Esophagus squamous epithelium (tissue), 5 donors: ENCODE measurements around the gene PRPF31. TPM values are rescaled to one million over a fixed set of nuclear protein-coding genes. Genes with fewer than 3 reads are reported as not detected.
A peak's percentile ranks its signal among the peaks of the same experiment; 100 is the strongest.
"Not testable (repeated sequence)": the region's sequence is repeated elsewhere in the genome, so short reads cannot be mapped to it uniquely, and the experiment has no call there.

Source experiments
- DNase-seq: peaks from one replicate; lab custom pipeline; 2025; lab: John Stamatoyannopoulos, UW
- H3K27ac ChIP-seq, 4 donors: fragments of 200-600 bp; sonication (generic); one replicate each; pipeline ENCODE4 v1.5.1; 2016 to 2019; ENCODE audit warnings: mild to moderate bottlenecking in 1 of 4
- H3K27me3 ChIP-seq, 4 donors: fragments of 200-600 bp; sonication (generic); 1 replicate in 3 of 4; 2 replicates in 1 of 4; pipeline versions ENCODE4 v1.5.1 to v1.6.0; 2017 to 2021; ENCODE audit warnings: antibody characterized with exemption in 1 of 4
- H3K36me3 ChIP-seq, 3 donors: fragments of 200-600 bp; sonication (generic); one replicate each; pipeline ENCODE4 v1.5.1; 2016 to 2019
- H3K4me1 ChIP-seq, 3 donors: fragments of 200-600 bp; sonication (generic); one replicate each; pipeline ENCODE4 v1.5.1; 2017 to 2019
- H3K4me3 ChIP-seq, 4 donors: fragments of 200-600 bp; sonication (generic); 1 replicate in 3 of 4; 2 replicates in 1 of 4; pipeline ENCODE4 v1.5.1; 2016 to 2019; ENCODE audit warnings: mild to moderate bottlenecking in 2 of 4, moderate library complexity in 1 of 4
- H3K9me3 ChIP-seq, 3 donors: fragments of 200-600 bp; sonication (generic); one replicate each; pipeline ENCODE4 v1.5.1; 2016 to 2019
- POLR2A ChIP-seq, 4 donors: fragments of 450-650 bp; IDR thresholded peaks; one replicate each; pipeline ENCODE4 v1.6.1; 2017; ENCODE audit warnings: antibody characterized with exemption in 4 of 4, mild to moderate bottlenecking in 4 of 4, moderate library complexity in 3 of 4
- WGBS, 2 donors: methylation state at CpG; one replicate each; pipeline ENCODE4 v1.1.5; 2018; 5-methylcytosine and 5-hydroxymethylcytosine counted together
- intact Hi-C: fragments of 100-400 bp; cut with DNase I; formaldehyde crosslinking; loops from one replicate; pipeline ENCODE4 v1.15.0; 2022
- total RNA-seq, 4 donors: library from RNA; depleted of rRNA; stranded (reverse); fragments of >200 nt; gene quantifications; one replicate each; pipeline ENCODE4 v1.1.0, GENCODE V29; 2016
- TF ChIP-seq, protein P1 (sequence below), 6 experiments: fragments of 450-650 bp in 4 of 6; fragments of 200-600 bp in 2 of 6; sonication (generic) in 2 of 6; IDR thresholded peaks; one replicate each; pipeline ENCODE4 v1.5.1; 2016 to 2019; ENCODE audit warnings: antibody characterized with exemption in 6 of 6, mild to moderate bottlenecking in 4 of 6, moderate library complexity in 4 of 6
- donor health status: DM: yes; HTN: yes; CAD: no.

PRPF31 gene
- total RNA-seq, 4 donors from 2014 or later: 41.8 to 49.2 (median 43.2) TPM

DNA sequence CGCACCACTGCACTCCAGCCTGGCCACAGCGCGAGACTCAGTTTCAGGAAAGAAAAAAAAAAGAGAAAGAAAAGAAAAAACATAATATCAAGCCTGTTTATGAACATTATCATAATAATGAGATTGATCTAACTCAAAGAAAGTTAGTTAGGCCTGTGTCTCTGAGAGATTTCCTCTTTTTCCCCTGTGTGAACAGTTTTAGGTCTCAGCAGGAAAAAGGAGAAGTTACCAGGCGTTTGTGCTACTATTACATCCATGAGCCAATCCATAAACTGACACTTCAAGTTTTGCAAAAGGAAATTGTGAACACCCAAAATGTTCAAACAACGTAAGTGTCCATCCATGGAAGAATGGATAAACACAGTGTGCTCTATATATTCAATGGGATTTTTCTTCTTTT lies 38.2 kb upstream of the PRPF31 start:
- DNase-seq: no peak
- Histone ChIP-seq H3K36me3 (no peaks in the 10 kb centered on the region), H3K27ac (no peak overlapping the region), H3K4me3 (no peak overlapping the region), H3K27me3 (no peaks in the 10 kb centered on the region), H3K4me1 (no peaks in the 10 kb centered on the region), H3K9me3 (peaks cover 0 to 16% (median 0%) of the 10 kb centered on the region in 3 donors)
- TF ChIP-seq POLR2A (IDR thresholded peaks at IDR 0.05): no peak
- TF ChIP-seq, protein P1, sequence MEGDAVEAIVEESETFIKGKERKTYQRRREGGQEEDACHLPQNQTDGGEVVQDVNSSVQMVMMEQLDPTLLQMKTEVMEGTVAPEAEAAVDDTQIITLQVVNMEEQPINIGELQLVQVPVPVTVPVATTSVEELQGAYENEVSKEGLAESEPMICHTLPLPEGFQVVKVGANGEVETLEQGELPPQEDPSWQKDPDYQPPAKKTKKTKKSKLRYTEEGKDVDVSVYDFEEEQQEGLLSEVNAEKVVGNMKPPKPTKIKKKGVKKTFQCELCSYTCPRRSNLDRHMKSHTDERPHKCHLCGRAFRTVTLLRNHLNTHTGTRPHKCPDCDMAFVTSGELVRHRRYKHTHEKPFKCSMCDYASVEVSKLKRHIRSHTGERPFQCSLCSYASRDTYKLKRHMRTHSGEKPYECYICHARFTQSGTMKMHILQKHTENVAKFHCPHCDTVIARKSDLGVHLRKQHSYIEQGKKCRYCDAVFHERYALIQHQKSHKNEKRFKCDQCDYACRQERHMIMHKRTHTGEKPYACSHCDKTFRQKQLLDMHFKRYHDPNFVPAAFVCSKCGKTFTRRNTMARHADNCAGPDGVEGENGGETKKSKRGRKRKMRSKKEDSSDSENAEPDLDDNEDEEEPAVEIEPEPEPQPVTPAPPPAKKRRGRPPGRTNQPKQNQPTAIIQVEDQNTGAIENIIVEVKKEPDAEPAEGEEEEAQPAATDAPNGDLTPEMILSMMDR (IDR thresholded peaks at IDR 0.05): no peak
- WGBS, 2 donors: 59 to 75% methylated on average over 5 of the region's 5 CpGs
- intact Hi-C loops: no loop called here

DNA sequence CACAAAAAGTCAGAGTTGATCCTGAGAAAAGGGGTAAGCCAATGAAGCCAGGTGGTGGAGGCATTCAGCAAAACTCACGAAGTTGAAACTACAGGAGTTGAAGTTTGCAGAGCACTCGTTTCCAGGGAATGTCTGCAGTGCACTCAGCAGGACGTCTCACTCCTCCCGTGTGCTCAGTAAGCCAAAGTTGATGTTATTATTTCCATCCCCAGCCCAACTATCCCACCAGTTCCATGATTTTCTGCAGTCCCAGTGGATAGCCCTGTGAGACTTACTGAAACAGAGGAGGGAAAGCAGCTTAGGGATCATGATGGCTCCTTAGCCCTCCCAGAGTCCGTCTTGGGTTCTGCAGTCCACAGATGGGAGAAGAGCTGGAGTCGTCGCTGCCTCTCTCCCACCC lies 34.5 kb upstream of the PRPF31 start, which contains the start of gene TARM1:
TSS of gene TARM1 (minus strand) at position 334 of the 400 bp plus-strand sequence. CDS start at position 309, 25 bp downstream.
- no peak for TF ChIP-seq POLR2A (IDR thresholded peaks at IDR 0.05)
- TF ChIP-seq, protein P1 (IDR thresholded peaks at IDR 0.05): no peak
- WGBS, 2 donors: 77 to 82% methylated on average over 7 of the region's 7 CpGs
- Histone ChIP-seq H3K27ac (no peak within 1 kb of the TSS), H3K36me3 (no peaks in the 10 kb centered on the region), H3K4me1 (no peaks in the 10 kb centered on the region), H3K9me3 (peaks cover 0 to 26% (median 3%) of the 10 kb centered on the region in 3 donors), H3K27me3 (no peaks in the 10 kb centered on the region), H3K4me3 (no peak within 1 kb of the TSS)
- intact Hi-C loops: no loop called here
- DNase-seq: no peak

DNA sequence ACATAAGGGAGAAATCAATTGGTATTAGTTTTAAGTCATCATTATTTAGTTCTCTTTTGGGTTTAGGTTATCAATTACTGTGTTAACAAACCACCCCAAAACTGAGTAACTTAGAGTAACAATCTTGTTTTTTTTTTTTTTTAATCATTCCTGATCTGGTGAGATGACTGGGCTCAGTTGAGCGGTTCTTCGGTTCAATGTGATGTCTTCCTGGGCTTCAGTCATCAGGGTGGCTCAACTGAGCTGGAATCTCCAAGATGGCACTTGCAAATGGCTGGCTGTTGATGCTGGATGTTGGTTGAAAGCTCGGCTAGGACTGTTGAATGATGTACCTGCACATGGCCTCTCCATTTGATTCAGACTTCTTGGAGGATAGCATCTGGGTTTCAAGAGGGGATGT lies 31.1 kb upstream of the PRPF31 start:
- Histone ChIP-seq H3K4me3 (no peak overlapping the region), H3K27me3 (no peaks in the 10 kb centered on the region), H3K9me3 (peaks cover 0 to 26% (median 3%) of the 10 kb centered on the region in 3 donors), H3K27ac (no peak overlapping the region), H3K36me3 (no peaks in the 10 kb centered on the region), H3K4me1 (no peaks in the 10 kb centered on the region)
- intact Hi-C loops: no loop called here
- WGBS, 2 donors: 65 to 69% methylated on average over 2 to 3 of the region's 3 CpGs
- TF ChIP-seq, protein P1 (IDR thresholded peaks at IDR 0.05): no peak
- TF ChIP-seq POLR2A (IDR thresholded peaks at IDR 0.05): no peak
- no peak for DNase-seq

DNA sequence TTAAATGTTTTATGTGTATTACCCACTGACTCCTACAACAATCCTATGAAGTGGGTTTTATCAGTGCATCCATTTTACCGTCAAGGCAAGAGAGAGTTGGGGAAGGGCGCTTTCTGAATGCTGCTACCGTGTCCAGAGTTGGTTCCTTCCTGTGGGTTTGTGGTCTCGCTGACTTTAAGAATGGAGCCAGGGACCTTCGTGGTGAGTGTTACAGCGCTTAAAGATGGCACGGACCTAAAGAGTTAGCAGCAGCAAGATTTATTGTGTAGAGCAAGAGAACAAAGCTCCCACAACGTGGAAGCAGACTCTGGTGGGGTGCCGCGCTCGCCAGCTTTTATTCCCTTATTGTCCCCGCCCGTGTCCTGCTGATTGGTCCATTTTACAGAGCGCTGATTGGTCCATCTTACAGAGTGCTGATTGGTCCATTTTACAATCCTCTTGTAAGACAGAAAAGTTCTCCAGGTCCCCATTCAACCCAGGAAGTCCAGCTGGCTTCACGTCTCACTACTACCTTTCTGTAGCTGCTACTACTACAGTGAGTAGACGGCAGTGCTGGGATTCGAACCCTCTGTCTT lies 21.0 kb upstream of the PRPF31 start:
- Histone ChIP-seq H3K36me3 (no peaks in the 10 kb centered on the region), H3K9me3 (no peaks in the 10 kb centered on the region), H3K4me3 (no peak overlapping the region), H3K27ac (no peak overlapping the region), H3K4me1 (peaks cover 8 to 24% (median 9%) of the 10 kb centered on the region in 3 donors), H3K27me3 (peaks cover 0 to 19% (median 2%) of the 10 kb centered on the region in 4 donors)
- intact Hi-C loops: no loop called here
- DNase-seq: no peak
- TF ChIP-seq POLR2A (IDR thresholded peaks at IDR 0.05): no peak
- TF ChIP-seq, protein P1 (IDR thresholded peaks at IDR 0.05): no peak
- 78 to 87% methylated on average over 14 to 16 of the region's 17 CpGs for WGBS, 2 donors

DNA sequence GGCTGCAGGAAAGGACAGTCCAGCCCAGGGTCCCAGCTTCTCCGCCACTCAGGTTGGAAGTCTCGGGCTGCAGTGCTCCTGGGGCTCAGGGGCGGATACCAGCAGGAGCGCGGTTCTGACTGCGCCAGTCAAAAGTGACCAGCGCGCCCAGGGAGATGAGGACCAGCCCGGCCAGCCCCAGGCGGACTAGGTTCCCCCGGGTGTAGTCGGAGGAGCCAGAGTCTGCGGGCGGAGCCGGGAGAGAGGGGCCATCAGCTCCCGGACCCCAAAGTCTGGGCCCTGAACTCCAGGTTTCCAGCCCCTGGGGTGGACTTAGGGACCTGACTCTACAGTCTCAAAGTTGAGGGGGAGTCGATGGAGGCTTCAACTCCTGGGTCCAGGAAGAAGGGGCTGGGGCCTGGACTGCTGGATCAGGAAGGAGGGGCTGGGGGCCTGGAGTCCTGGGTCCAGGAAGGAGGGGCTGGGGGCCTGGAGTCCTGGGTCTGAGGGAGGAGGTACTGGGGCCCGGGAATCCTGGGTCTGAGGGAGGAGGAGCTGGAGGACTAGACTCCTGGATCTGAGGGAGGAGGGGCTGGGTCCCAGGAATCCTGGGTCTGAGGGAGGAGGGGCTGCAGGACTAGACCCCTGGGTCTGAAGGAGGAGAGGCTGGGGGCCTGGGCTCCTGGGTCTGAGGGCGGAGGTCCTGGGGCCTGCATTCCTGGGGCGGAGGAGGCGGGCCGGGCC lies 20.3 kb upstream of the PRPF31 start:
- DNase-seq: no peak
- Histone ChIP-seq H3K36me3 (no peaks in the 10 kb centered on the region), H3K9me3 (no peaks in the 10 kb centered on the region), H3K27me3 (peaks cover 0 to 14% (median 2%) of the 10 kb centered on the region in 4 donors), H3K4me3 (peak overlapping the region; percentile 17 to 66 (median 42)), H3K27ac (peak overlapping the region in 1 of 4 donors; percentile 78), H3K4me1 (peaks cover 8 to 24% (median 9%) of the 10 kb centered on the region in 3 donors)
- WGBS, 2 donors: 11 to 79% methylated on average over 1 to 17 of the region's 22 CpGs
- TF ChIP-seq, protein P1 (IDR thresholded peaks at IDR 0.05): no peak
- TF ChIP-seq POLR2A (IDR thresholded peaks at IDR 0.05): no peak
- intact Hi-C loops: no loop called here

DNA sequence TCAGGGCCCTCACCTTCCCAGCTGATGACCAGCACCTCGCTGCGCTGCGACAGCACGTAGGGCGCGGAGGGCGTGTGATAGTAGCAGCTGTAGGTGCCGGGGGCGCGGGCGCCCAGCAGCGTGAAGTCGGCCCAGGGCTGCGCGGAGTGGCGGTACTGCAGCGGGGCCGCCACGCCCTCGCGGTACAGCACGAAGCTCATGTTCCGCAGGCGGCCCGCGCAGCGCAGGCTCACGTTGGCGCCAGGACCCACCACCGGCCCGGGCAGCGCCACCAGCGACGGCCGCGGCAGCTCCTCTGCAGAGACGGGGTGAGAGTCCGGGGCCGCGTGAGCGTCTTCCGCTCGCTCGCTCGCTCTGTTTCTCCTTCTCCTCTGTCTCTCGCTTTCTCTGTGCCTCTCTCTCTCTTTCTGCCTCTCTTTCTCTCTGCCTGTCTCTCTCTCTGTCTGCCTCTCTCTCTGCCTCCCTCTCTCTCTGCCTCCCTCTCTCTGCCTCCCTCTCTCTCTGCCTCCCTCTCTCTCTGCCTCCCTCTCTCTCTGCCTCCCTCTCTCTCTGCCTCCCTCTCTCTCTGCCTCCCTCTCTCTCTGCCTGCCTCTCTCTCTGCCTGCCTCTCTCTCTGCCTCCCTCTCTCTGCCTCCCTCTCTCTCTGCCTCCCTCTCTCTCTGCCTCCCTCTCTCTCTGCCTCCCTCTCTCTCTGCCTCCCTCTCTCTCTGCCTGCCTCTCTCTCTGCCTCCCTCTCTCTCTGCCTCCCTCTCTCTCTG lies 19.5 kb upstream of the PRPF31 start:
- H3K27me3 ChIP-seq: peaks cover 0 to 14% (median 2%) of the 10 kb centered on the region in 4 donors
- intact Hi-C loops, H3K36me3 ChIP-seq, H3K9me3 ChIP-seq, DNase-seq: not testable (repeated sequence)
- H3K4me3 ChIP-seq: peak overlapping the region; percentile 17 to 66 (median 42)
- WGBS, 2 donors: 1 to 2% methylated on average over 14 to 19 of the region's 46 CpGs
- peak overlapping the region in 3 of 4 donors; percentile 38 to 78 (median 49) for H3K27ac ChIP-seq
- H3K4me1 ChIP-seq: peaks cover 8 to 24% (median 9%) of the 10 kb centered on the region in 3 donors
